HepG2 (cell line): ENCODE results near the gene TCF12. TPM values are rescaled to one million over a fixed set of nuclear protein-coding genes. Genes with fewer than 3 reads are reported as not detected.

Experiments used
- CCDC6 ChIP-seq: sonication (generic); formaldehyde crosslinking; IDR thresholded peaks from 2 replicates; pipeline ENCODE4 v1.8.1; 2022; ENCODE audit warnings: mild to moderate bottlenecking, missing genetic modification reagents, moderate library complexity
- CEBPZ ChIP-seq: IDR thresholded peaks from 2 replicates; pipeline ENCODE4 v1.6.1; 2012; ENCODE audit warnings: low read length, improper control_type of control experiment
- GTF3A ChIP-seq: sonication (generic); formaldehyde crosslinking; conservative IDR thresholded peaks from 2 replicates; pipeline ENCODE4 v1.4.0; 2020; ENCODE audit warnings: mild to moderate bottlenecking, missing genetic modification reagents
- HMGXB4 ChIP-seq, 2 experiments: sonication (generic) in 1 of 2; formaldehyde crosslinking in 1 of 2; IDR thresholded peaks; 2 replicates each; pipeline versions ENCODE4 v1.4.0 to v1.6.1; 2018 to 2020; ENCODE audit warnings: missing genetic modification reagents in 2 of 2, borderline replicate concordance in 1 of 2, low read depth in 1 of 2, mild to moderate bottlenecking in 1 of 2, missing biosample characterization in 1 of 2
- KLF13 ChIP-seq: sonication (generic); formaldehyde crosslinking; IDR thresholded peaks from 2 replicates; pipeline ENCODE4 v1.4.0; 2020; ENCODE audit warnings: mild to moderate bottlenecking, missing genetic modification reagents
- SALL1 ChIP-seq: sonication (generic); formaldehyde crosslinking; IDR thresholded peaks from 2 replicates; pipeline ENCODE4 v1.8.0; 2022; ENCODE audit warnings: mild to moderate bottlenecking, missing genetic modification reagents
- SNRNP70 ChIP-seq: fragments of 200-400 bp; formaldehyde crosslinking; IDR thresholded peaks from 2 replicates; pipeline ENCODE4 v1.6.1; 2017; ENCODE audit warnings: mild to moderate bottlenecking, low read depth, low read length, moderate library complexity
- TRIM22 ChIP-seq: fragments of 450-650 bp; IDR thresholded peaks from 2 replicates; pipeline ENCODE4 v1.6.1; 2017
- YY1 ChIP-seq: IDR thresholded peaks from 2 replicates; pipeline ENCODE4 v1.6.1; 2011; ENCODE audit warnings: low read length, low read depth, moderate library complexity, mild to moderate bottlenecking; ENCODE audit not compliant: insufficient read depth, insufficient replicate concordance
- ZBTB4 ChIP-seq: sonication (generic); formaldehyde crosslinking; IDR thresholded peaks from 2 replicates; pipeline ENCODE4 v1.4.0; 2020; ENCODE audit warnings: missing genetic modification reagents, mild to moderate bottlenecking, borderline replicate concordance
- ZNF281 ChIP-seq: sonication (generic); formaldehyde crosslinking; IDR thresholded peaks from 2 replicates; pipeline ENCODE4 v1.4.0; 2020; ENCODE audit warnings: missing genetic modification reagents, borderline replicate concordance
- ZNF549 ChIP-seq: sonication (generic); formaldehyde crosslinking; IDR thresholded peaks from 2 replicates; pipeline ENCODE4 v1.5.0; 2020; ENCODE audit warnings: missing genetic modification reagents
- ZNF883 ChIP-seq: sonication (generic); formaldehyde crosslinking; IDR thresholded peaks from 2 replicates; pipeline ENCODE4 v1.5.1; 2020; ENCODE audit warnings: mild to moderate bottlenecking, missing genetic modification reagents; ENCODE audit errors: not compliant biosample characterization
- polyA plus RNA-seq, 8 experiments: library from polyadenylated mRNA; depleted of rRNA in 3 of 8; stranded (reverse) in 7 of 8; unstranded in 1 of 8; fragments of >200 nt; fragmentation: Illumina TruSeq in 4 of 8; extraction: Trizol in 4 of 8; gene quantifications; 2 replicates each; pipeline versions ENCODE4 v1.2.1 to v1.2.3, GENCODE V29; 2011 to 2016; ENCODE audit warnings: low read depth in 4 of 8, missing spikeins in 1 of 8, mixed read lengths in 1 of 8; ENCODE audit not compliant: insufficient read depth in 1 of 8
- total RNA-seq, 5 experiments: library from RNA; depleted of rRNA; stranded (reverse); fragments of >200 nt; fragmentation: Illumina TruSeq; extraction: Trizol; gene quantifications; 2 replicates each; pipeline ENCODE4 v1.2.3, GENCODE V29; 2016; ENCODE audit warnings: low read depth in 1 of 5
- TF ChIP-seq, protein P1 (sequence below): sonication (generic); formaldehyde crosslinking; IDR thresholded peaks from 2 replicates; pipeline ENCODE4 v1.5.0; 2020; ENCODE audit warnings: mild to moderate bottlenecking, low read depth, missing genetic modification reagents, borderline replicate concordance

The TCF12 gene
- total and polyA plus RNA-seq, 2 of the 13 experiments (the other 11 are each of a cell fraction or from before 2014, with no cell fraction given), result 48.6 to 51.1 TPM

DNA sequence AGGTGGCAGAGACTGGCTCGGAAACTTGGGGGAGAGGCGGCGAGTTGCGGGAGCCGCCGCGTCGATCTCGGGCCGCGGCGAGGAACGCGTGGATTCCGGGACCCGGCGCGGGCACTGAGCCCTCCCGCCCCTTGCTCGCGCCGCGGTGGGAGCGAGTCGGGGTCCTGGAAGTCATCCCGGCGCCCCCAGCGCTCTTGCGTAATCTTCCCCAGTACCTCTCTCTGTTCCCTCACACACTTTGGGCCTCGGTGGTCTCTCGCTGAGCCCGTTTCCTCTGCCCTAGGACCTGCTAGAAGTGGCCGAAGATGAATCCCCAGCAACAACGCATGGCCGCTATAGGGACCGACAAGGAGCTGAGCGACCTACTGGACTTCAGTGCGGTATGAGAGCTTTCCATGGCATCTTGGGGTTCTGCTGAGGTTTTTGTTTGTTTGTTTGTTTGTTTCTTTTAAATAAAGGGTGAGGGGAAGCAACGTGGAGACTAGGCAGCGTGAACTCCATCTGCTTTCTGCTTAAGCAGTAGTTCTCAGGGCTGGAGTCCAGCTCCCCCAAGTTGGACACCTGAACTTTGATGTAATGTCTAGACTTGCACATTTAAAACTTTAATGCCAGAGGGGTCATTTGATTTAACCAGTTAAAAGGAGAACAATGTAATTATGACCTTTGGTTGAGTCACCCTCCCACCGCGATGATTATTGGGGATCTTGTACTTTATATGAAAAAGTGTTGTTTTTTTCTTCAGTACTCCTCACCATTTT lies 1.3 kb downstream of the TCF12 start (continued):
- TF ChIP-seq TRIM22, result no peak
- no peak for TF ChIP-seq ZBTB4 (CRISPR knock-in tag)
- TF ChIP-seq, protein P1, sequence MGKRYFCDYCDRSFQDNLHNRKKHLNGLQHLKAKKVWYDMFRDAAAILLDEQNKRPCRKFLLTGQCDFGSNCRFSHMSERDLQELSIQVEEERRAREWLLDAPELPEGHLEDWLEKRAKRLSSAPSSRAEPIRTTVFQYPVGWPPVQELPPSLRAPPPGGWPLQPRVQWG (CRISPR knock-in tag), result no peak
- TF ChIP-seq ZNF549 (CRISPR knock-in tag), result no peak
- 0 out of 2 replicates have a peak, but pooled peaks have one; percentile 6 for TF ChIP-seq ZNF281 (CRISPR knock-in tag)
- peak; percentile 21 for TF ChIP-seq YY1
- no peak for TF ChIP-seq CEBPZ
- no peak for TF ChIP-seq KLF13
- TF ChIP-seq CCDC6 (CRISPR knock-in tag), result no peak
- peak in 1 of 2 experiments; percentile 44; a peak in 1 of 4 replicates for TF ChIP-seq HMGXB4 (CRISPR knock-in tag; IDR thresholded peaks at IDR 0.05; ENCODE audit: borderline replicate concordance in 1 of 2, low read depth in 1 of 2)
- TF ChIP-seq GTF3A, result no peak
- peak; percentile 40 for TF ChIP-seq ZNF883
- no peak for TF ChIP-seq SNRNP70
- TF ChIP-seq SALL1, result no peak; the same call in 1 of the 2 replicates
